GM19463 (cell line): Measurements from ENCODE around the gene CBARP.

Experiments used
- ATAC-seq: cut with Tn5 transposase; IDR thresholded peaks from one replicate; pipeline ENCODE4 v1.9.1; 2021; ENCODE audit warnings: mild to moderate bottlenecking, moderate library complexity; ENCODE audit not compliant: unreplicated experiment

Gene CBARP

DNA sequence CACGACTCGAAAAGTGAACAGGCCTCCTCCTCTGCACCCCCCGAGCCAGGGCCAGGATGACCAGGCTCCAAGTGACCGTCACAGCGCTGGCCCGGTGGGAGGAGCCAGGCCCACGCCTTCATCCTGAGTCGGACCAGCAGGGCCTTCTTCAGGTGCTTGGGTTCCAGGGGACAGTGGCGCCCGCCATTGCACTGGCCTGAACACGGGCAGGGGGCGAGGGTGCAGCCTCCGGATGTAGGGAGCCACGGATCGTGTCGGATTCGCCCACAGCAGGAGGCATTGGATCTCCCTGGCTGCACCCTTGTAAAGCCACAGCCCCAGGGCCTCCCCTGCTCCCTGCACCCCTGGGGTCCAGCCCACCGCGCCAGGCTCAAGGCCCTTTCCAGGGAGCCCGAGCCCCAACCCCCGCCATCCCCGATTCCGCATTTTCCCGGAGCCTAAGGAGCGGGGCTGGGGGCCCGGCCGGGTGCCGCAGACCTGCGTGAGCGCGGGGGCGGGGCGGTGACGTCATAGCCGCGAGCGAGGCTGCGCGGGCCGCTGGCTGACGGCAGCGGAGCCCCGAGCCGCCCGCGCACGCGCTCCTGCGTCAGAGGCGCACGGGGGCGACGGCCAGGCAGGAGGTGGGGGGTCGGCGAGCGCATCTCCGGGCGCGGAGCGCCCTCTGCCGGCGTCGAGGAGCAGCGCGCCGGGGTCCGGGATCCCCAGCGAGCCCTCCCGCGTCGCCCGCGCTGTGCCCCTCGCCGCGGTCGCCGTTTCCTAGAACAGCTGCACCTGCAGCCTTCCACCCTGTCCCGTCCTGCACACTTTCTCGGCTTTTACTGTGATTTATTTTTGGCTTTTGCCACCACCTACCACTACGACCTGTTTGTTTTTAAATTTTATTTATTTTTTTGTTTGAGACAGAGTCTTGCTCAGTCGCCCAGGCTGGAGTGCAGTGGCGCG is 2.3 kb upstream of the CBARP start:
- peak; percentile 36 for ATAC-seq

DNA sequence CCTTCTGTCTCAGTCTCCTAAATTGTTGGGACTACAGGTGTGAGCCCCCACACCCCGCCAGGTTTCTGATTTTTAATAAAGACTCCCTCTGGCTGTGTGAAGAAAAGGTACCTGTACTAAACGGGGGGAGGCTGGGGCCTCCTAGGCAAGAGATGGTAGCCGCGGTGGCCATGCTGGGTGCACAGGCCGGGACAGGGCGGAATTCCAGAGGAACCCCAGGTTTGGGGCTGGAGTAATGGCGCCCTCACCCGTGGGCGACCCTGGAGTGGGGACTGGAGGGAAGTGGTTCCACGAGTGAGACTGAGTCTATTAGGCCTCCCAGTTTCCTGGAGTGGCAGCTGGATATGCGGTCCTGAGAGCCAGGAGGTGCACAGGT is 1.6 kb upstream of the CBARP start:
- ATAC-seq = no peak

DNA sequence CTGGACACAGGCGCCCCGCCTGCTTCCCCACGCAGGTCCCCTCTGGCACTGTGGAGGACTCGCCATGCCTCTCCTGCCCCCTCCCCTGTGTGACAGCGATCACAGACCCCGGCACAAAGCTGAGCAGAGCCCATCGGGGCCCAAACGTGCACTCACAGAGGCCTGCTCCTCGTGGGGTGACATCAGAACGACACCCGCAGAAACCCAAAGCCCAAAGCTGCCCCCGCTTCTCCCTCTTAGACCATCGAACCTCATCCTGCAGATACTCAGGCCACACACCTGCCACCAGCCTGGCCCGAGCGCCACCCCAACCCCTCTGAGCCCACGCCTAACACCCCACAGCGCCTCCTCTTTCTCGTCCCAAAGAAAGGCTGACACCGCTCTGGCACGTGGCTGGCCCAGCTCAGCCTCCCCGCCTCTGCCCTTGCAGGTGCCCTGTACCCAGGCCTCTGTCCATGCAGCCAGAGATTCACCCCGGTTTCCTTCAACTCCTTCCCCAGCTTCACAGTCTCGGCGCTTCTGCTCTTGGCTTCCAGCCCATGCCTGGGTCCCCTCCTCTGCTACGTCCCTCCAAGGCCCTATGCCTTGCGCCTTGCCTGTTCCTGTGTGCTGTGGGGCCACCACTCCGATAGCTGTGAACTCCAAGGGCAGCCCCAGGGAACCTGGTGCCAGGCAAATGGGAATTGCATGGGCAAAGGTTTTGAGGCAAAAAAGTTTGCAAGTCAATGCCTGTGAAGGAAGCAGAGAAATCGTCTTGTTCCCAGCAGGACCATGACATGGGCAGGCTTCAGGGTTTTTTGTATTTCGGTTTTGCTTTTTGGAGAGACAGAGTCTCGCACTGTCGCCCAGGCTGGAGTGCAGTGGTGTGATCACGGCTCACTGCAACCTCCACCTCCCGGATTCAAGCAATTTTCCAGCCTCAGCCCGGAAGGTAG is 831 bp upstream of the CBARP start:
- ATAC-seq = no peak

DNA sequence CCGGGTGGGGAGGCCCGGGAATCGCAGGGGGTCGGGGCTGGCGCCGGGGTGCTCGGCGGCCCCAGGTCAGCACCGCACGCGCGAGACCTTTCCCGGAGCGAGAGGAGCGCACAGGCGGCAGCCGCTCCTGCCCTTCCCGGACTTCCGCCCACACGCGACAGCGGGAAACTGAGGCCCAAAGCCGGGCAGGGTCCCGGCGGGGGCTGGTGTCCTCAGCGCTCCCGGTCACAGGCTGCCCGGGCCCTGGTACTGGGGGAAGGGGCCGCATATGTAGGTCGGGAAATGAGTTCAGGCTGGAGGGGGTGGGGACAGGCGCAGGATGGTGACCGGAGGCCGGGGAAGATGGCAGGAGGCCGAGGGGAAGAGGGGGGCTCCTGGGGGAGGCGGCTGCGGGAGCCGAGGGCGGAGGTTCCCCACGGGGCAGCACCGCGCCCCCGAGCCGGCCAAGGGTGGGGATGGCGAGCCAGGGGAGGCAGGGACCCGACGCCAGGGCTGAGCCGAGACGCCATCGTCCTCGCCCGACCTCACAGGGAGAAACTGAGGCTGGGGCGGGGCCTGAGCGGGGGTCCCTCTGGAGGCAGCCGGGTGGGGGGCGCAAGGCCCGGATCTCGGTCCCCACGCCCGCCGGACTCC is 662 bp downstream of the CBARP start:
- no peak for ATAC-seq

DNA sequence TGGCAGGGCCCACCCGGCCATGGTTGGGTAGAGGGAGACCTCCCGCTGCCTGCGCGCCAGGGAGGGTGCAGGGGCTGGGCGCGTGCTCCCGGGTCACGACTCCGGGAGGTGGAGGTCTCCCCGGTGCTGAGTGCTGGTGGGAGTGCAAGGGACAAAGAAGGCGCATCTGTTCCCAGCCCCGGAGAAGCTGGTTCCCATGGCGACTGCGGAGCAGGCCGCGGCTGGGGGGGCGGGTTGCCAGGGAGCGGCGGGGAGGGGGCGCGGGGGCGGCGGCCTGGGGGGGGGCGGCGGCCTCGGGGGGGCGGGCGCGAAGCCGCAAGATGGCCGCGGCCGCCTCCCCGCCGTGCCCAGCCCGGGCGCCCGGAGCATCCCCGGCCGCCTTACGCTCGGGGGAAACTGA is 1.2 kb downstream of the CBARP start:
- ATAC-seq = no peak

DNA sequence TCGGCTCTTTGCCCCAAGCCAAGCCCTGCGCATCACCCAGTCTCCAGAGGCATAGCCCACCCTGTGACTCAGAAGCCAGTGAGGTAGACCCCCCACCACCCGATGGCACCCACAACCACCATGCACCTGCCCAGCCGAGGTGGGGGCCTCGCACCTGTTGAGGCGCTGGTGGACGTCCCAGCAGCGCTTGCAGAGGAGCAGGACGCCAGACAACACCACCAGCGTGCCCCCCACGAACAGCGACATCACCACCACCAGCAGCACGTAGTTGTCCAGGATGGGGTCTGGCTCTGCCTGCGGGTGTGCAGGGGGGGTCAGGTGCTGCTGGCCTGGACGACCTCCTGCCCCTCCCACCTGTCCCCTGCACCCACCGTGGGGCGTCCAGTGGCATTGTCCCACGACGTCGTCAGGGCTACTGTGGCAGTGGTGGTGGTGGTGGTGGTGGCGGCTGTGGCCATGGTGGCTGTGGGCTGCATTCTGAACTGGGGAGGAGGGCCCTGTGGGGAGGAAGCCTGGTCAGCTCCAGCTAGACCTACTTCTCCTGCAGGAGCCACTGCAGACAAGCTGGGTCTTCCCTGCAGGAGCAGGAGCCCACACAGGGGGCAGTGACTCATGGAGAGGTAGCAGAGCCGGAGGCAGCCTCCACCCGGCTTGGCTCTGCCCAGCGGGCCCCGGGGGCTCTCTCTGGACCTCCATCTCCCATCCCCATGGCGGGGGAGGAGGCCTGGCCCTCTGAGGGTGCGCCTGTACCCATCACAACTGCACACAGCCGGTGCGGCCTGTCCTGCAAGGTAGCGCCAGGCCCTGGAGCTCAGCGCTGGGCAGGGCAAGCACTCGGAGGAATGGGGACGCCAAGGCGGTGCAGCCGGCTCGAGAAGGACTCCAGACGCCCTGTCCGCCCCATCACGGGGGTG is 1.9 kb downstream of the CBARP start:
- no peak for ATAC-seq

DNA sequence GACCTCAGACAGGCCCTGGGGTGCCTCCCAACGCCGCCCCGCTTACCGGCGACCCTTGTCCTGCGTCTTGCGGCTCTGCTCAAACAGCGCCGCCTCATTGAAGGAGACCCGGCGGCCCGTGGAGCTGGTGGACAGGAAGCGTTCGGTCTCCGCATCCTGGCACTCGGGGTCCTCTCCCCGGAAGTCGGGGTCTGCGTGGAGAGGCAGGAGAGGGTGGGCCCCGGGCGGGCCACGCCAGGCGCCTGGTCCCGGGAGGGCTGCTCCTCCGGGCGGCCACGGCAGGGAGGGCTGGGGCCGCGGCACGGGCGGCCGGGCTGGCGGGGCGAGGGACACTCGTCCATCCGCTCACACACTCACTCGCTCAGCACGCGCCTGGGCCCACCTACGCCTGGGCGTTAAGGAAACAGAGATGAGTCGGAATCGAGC is 2.8 kb downstream of the CBARP start:
- ATAC-seq = no peak

DNA sequence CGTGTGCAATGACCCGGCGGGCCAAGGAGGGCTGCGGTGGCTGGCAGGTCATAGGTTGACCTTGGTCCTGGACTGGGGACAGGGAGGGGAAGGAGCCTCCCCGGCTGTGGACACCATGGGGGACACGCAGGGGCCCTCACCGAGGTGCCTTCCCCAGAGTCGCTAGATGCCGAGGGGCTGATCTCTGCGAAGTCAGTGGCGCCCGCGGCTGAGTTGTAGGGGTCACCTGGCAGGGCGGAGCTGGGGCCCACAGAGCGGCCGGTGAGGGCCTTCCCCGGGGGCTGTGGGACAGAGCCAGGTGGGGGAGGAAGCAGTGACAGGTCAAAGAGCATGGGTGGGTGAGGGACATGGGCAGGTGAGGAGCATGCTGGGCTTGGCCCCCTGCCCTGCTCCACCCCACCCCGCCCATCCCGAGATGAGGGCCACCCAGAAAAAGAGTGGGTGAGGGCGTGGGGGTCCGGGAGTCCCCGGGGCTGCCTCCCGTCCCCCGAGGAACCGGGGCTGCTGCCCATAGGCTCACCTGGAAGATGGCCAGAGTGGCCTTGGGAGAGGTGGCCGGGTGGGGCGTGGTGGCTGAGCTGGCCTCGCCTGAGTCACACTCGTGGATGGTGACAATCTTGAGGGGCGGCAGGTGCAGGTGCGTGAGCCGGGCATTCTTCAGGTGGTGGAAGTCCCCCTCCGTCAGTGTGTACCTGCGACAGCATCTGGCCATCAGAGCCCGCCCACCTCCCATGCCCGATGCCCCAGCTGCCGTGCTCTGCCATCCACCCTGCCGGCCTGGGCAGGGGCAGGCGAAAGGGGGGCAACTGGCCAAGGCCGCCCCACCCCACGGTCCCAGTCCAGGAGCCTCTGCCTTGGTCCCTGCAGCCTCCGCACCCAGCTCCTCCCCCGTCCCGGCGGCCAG is 3.5 kb downstream of the CBARP start:
- ATAC-seq = no peak

DNA sequence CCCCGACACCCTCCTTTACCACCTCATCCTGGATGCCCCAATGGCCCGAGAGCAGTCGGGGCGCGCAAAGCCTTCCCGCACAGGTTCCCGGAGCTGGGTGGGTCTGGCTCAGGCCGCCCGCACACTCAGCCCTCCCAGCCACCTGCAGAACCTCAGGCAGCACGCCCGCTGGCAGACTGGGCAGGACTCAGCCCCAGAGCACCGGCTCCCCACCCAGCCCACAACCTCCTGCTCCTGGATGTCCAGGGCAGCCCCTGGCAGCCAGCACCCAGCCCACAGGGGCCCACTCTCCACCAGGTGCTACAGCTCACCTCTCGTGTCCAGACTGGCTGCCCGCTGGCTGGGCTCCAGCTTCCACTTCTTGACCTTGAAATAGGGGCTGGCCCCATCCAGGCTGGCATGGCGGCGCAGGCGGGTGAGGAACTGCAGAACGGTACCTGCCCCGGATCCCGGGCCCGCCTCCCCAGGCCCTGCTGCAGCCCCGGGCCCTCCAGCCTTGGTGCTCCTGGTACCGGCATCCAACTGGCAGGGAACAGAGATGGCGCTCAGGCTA is 4.6 kb downstream of the CBARP start:
- no peak for ATAC-seq

DNA sequence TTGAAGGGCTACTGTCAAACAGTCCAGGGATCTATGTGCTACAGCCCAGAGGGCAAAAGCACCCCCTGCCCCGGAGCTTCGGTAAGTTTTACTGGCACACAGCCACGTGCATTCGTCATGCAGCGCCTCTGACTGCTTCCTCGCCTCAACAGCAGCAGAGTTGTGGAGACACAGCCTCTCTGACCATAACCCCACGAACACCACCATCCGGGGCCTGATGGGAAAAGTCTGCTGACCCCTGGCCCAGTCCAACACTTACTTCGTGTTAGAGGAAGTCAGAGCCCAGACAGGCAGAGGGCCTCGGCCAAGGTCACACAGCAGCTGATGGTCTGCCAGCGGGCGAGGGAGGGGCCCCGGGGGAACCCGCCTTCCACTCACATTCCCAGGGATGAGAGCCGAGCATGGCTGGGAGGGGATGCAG is 5.1 kb downstream of the CBARP start:
- ATAC-seq = no peak

DNA sequence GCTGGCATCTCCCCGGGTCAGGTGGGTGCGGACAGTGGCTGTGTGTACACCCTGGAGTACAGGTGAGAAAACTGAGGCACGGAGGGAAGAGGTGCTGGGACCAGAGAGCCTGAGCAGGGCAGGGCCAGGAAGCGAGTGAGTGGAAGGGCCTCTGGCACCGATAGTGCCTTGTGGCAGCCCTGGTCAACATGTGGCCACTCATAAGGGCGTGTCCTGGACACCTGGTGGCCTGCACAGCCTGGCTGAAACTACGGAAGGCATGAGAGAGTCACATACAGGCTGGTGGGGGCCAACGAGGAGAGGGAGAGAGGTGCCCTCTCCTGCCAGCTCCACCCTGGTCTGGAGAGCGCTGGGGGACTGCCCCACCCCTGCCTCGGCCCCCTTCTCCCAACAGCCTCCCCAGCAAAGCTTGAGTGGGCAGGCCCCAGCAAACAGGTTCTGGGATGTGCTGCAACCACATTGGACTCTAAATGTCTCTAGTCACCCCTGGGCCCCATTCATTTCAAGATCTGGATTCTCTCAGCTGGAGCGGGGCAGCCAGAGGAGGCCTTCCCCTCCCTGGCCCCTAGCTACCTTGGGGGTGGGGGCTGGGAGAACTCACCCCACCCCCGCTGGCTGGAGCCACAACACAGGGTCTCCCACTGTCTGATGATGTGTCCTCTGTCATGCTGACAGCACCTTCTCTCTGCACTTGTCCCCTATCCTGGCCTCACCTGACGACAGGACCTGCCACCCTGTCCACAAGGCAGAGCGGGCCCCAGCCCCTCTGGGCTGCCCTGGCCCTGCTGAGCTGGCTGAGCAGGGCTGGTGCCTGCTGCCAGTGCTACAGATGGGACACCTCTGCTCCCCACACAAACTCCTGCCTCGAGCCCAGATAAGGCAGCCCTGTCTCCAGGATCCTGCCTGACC is 5.8 kb downstream of the CBARP start:
- ATAC-seq = no peak

DNA sequence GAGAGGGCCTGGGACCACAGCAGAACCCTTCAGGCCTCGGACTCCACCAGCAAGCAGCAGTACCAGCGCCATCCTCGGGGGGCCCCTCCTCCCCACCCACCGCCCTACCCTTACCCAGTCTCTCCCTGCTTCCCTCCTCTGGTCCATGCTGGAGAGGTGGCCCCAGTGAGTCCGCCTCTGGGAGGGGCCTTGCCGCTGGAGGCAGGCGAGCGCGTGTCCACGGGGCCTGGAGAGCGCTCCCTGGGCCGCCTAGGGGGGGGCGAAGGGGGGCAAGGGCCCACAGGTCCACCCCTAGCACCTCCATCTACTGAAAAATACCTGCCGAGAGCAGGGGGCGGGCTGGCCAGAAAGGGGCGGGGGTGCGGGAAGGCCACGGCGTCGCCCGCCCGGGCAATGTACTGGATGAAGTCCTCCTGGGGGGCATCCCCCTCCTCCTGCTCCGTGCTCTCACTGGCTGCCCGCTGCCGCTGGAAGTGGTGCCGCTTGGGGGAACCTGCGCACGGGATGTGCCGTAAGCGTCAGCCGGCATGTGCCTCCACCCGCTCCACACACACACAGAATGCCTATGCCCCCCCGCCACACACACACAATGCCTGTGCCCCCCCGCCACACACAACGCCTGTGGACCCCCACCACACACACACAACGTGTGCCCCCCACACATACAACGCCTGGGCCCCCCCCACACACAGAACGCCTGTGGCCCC is 6.9 kb downstream of the CBARP start:
- ATAC-seq = no peak

DNA sequence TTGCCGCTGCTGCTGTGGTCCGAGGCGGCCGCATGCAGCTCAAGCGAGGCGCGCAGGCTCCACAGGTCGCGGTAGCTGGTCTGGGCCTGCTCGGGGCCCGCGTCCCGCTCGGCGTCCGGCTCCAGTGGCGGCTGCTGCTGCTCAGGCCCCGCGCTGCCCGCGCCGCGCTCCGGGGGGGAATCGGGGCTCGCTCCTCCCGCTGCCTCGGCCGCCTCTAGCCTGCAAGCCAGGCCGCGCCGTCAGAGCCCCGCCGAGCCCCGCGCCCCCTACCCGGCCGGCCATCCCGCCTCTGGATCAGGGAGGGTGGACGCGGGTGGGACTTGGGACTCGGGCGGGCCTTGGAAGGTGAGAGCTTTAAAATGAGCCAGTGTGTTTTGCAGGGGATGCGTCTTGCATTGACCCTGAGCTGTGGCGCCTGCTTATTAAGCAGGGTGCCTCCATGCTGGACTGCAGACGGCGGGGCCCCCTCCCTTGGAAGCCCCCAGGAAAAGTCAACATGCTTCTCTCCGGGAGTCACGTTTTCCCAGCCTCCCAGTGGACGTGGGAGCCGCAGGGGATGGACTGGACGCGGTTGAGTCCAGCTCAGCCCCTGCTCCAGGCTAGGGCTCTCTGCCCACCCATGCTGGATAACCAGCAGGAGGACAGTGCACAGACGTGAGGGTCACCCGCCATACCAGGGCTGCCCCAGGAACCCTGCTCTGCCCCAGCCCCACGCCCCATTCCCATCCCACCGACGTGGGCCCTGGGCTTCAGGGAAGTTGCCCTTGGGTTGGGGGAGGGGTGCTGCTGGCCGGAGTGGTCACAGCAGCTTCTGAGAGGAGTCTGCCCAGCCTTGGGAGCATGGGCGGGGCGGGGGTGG is 7.7 kb downstream of the CBARP start:
- ATAC-seq = no peak

DNA sequence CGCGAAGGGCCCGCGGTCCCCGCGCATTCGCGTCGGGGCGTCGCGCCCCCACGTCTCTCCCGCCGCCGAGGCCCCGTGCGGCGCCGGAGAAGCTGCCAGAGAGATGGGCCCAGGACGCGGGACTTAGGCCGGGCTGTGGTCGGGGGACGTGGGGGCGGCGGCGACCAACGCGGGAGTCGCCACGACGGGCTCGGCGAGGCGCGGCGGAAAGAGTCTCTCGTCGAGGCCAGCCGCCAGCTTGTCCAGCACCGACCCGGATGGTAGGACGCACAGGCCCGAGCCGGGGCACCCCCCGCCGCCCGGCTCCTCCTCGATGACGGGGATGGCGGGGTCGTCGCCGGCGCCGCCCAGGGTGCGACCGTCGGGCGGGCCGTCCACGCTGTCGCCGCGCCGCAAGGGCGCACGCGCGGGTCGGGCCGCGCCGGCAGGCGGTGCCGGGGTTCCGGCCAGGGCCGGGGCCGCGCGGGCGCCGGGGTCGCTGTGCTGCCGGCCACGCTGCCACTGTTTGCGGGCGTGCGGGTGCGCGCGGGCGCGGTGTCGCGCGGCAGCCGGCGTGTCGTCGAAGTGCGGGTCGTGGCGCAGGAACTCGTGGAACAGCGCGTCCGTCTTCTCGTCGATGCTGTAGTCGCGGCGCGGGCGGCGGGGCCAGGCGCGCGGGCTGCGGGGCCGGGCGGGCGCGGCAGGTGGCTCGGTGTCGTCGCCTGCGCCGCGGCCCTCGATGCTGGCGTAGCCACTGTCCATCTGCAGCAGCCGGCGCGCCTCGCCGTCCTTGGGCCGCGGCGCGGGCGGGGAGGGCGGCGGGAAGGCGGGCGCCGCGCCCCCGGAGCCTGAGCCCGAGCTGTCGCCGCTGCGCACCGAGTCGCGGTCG is 8.5 kb downstream of the CBARP start:
- no peak for ATAC-seq

DNA sequence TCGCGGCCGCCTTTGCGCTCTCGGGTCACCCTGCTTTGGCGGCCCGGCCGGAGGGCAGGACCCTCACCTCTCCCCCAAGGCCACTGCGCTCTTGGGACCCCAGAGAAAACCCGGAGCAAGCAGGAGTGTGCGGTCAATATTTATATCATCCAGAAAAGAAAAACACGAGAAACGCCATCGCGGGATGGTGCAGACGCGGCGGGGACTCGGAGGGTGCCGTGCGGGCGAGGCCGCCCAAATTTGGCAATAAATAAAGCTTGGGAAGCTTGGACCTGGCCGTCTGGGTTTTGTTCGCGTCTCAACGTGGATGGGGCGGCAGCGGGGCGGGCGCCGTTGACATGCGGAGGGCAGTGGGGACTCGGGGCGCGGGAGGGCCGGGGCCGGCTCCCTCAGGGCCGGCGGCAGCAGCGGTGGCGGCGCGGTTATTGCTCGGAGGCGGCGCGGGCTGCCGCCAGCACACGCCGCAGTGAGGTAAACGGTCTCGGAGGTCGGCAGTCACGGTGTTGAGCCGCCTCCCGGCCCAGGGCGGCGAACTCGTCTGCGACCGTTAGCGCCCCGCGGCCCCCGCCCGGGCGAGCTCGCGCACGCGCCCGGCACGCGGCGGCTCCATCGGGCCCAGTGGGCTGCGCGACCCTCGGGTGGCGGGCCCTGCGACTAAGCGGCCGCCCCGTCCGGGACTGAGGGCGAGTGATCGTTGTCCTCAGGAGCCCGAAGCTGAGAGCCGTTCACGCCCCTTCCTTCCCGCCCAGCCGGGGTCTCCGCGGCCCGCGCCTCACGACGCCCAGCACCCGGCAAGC is 9.4 kb downstream of the CBARP start:
- no peak for ATAC-seq
